Erythroblast (primary cell): Measurements from ENCODE around the gene YWHAG.

Experiments
- GATA1 ChIP-seq: IDR thresholded peaks from 2 replicates; pipeline ENCODE4 v1.6.1; 2011; ENCODE audit warnings: low read depth, mild to moderate bottlenecking, control low read depth, low read length, moderate library complexity
- POLR2A ChIP-seq: IDR thresholded peaks from 2 replicates; pipeline ENCODE4 v1.6.1; 2011; ENCODE audit warnings: mild to moderate bottlenecking, low read length

DNA sequence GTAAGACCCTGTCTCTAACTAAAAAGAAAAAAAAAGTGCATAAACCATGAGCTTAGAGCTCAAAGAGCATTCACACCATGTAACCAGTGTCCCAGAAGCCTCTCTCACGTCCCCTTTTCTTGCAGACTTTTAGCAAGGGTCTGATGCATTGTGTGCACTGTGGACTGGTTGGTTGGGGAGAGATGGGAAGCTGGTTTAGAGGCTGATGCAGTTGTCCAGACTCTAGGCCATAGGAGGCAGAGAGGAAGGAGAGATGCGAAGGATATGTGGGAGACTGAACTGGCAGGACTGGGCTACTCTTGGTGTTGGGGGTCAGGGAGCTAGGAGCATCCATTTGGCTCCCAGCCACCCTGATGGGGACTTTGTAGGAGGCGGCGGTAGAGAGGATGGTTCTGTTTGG, 48.9 kb upstream of the YWHAG start:
- TF ChIP-seq POLR2A (no peak), GATA1 (no peak)
